ENCODE results near the gene MTHFD1L.
"Not testable (repeated sequence)": the region's sequence is repeated elsewhere in the genome, so short reads cannot be mapped to it uniquely, and the experiment has no call there.

MTHFD1L gene

GRCh38 chr6:150865406-150866146 lies at the start of gene MTHFD1L:
Gene MTHFD1L, plus strand, starts transcription at chr6:150865702. Its CDS starts 121 bp downstream, at chr6:150865823.
- DNase-seq: peak; percentile 48

GRCh38 chr6:150816554-150816953 lies 48.9 kb upstream of the MTHFD1L start:
- not testable (repeated sequence) for DNase-seq

GRCh38 chr6:150822932-150823331 lies 42.6 kb upstream of the MTHFD1L start:
- no peak for DNase-seq

GRCh38 chr6:150826788-150827187 lies 38.7 kb upstream of the MTHFD1L start:
- DNase-seq: no peak

GRCh38 chr6:150828107-150828506 lies 37.4 kb upstream of the MTHFD1L start:
- not testable (repeated sequence) for DNase-seq

- no peak for DNase-seq
Observed at GRCh38 chr6:150830439-150831165, 34.9 kb upstream of the MTHFD1L start.

GRCh38 chr6:150831577-150831976 lies 33.9 kb upstream of the MTHFD1L start:
- no peak for DNase-seq

GRCh38 chr6:150835620-150836019 lies 29.9 kb upstream of the MTHFD1L start:
- peak; percentile 19 for DNase-seq

- DNase-seq: no peak
Observed at GRCh38 chr6:150840185-150840584, 25.3 kb upstream of the MTHFD1L start.

- no peak for DNase-seq
Observed at GRCh38 chr6:150841189-150841588, 24.3 kb upstream of the MTHFD1L start.

GRCh38 chr6:150841697-150842096 lies 23.8 kb upstream of the MTHFD1L start:
- no peak for DNase-seq

GRCh38 chr6:150844371-150844770 lies 21.1 kb upstream of the MTHFD1L start:
- DNase-seq: no peak

- DNase-seq: no peak
Observed at GRCh38 chr6:150846641-150847040, 18.9 kb upstream of the MTHFD1L start.

GRCh38 chr6:150848400-150848799 lies 17.1 kb upstream of the MTHFD1L start:
- no peak for DNase-seq

- not testable (repeated sequence) for DNase-seq
Observed at GRCh38 chr6:150854392-150854791, 11.1 kb upstream of the MTHFD1L start.

- not testable (repeated sequence) for DNase-seq
Observed at GRCh38 chr6:150855171-150855570, 10.3 kb upstream of the MTHFD1L start.

- no peak for DNase-seq
Observed at GRCh38 chr6:150857062-150857944, 8.2 kb upstream of the MTHFD1L start.

- DNase-seq: no peak
Observed at GRCh38 chr6:150857945-150858308, 7.6 kb upstream of the MTHFD1L start.

- not testable (repeated sequence) for DNase-seq
Observed at GRCh38 chr6:150861448-150862168, 3.9 kb upstream of the MTHFD1L start.

- DNase-seq: no peak
Observed at GRCh38 chr6:150863213-150863928, 2.1 kb upstream of the MTHFD1L start.

GRCh38 chr6:150865043-150865405 lies 478 bp upstream of the MTHFD1L start:
- no peak for DNase-seq

Data from DMS153 (cell line).